HEK293 (cell line): ENCODE results near the gene SMIM20.

Source experiments
- CTCF ChIA-PET: fragments of 350-600 bp; formaldehyde crosslinking; extraction: SDS; loops from one replicate; lab custom pipeline; 2021; ENCODE audit warnings: antibody characterized with exemption; lab: Yijun Ruan, JAX
- POLR2A ChIA-PET: fragments of 300-600 bp; formaldehyde crosslinking; extraction: SDS; loops from one replicate; lab custom pipeline; 2020; ENCODE audit warnings: antibody characterized with exemption, inconsistent platforms; lab: Yijun Ruan, JAX
- H3K27ac ChIP-seq: fragments of 200-500 bp; sonication (Bioruptor generic); 2 replicates; pipeline ENCODE4 v1.5.1; 2014; ENCODE audit warnings: low read depth, low read length, control low read depth, inconsistent platforms; ENCODE audit errors: extremely low read depth
- H3K36me3 ChIP-seq, 2 experiments: fragments of 200-500 bp in 1 of 2; sonication (Bioruptor generic) in 1 of 2; 1 replicate in 1 of 2; 2 replicates in 1 of 2; pipeline ENCODE4 v1.5.1; 2014 to 2017; ENCODE audit warnings: inconsistent platforms in 2 of 2, low read length in 2 of 2; ENCODE audit not compliant: control insufficient read depth in 2 of 2, insufficient read depth in 1 of 2
- H3K4me1 ChIP-seq: fragments of 200-500 bp; sonication (Bioruptor generic); 2 replicates; pipeline ENCODE4 v1.5.1; 2014; ENCODE audit warnings: mild to moderate bottlenecking, low read length, inconsistent platforms; ENCODE audit not compliant: control insufficient read depth, insufficient read depth
- H3K4me3 ChIP-seq: 2 replicates; pipeline ENCODE4 v1.5.1; 2011; ENCODE audit warnings: low read depth, mild to moderate bottlenecking, control low read depth, low read length, moderate library complexity
- H3K9me3 ChIP-seq: fragments of 200-500 bp; sonication (Bioruptor generic); 2 replicates; pipeline ENCODE4 v1.5.1; 2014; ENCODE audit warnings: low read depth, low read length, inconsistent platforms; ENCODE audit not compliant: control insufficient read depth, insufficient read depth
- BCL11A ChIP-seq: fragments of 450-650 bp; formaldehyde crosslinking; IDR thresholded peaks from 2 replicates; pipeline ENCODE4 v1.5.1; 2016; ENCODE audit warnings: low read depth, missing biosample characterization, missing genetic modification characterization
- EGR2 ChIP-seq: fragments of 450-650 bp; formaldehyde crosslinking; IDR thresholded peaks from 2 replicates; pipeline ENCODE4 v1.5.1; 2016; ENCODE audit warnings: low read depth, missing biosample characterization, missing genetic modification characterization
- KLF1 ChIP-seq: fragments of 450-650 bp; formaldehyde crosslinking; IDR thresholded peaks from 2 replicates; pipeline ENCODE4 v1.5.1; 2016; ENCODE audit warnings: missing biosample characterization, missing genetic modification characterization
- KLF10 ChIP-seq: fragments of 450-650 bp; IDR thresholded peaks from 2 replicates; pipeline ENCODE4 v1.5.1; 2018; ENCODE audit warnings: missing biosample characterization, mild to moderate bottlenecking, missing genetic modification characterization
- SP7 ChIP-seq: fragments of 450-650 bp; formaldehyde crosslinking; IDR thresholded peaks from 2 replicates; pipeline ENCODE4 v1.5.1; 2016; ENCODE audit warnings: missing biosample characterization, missing genetic modification characterization
- ZFHX2 ChIP-seq: fragments of 450-650 bp; formaldehyde crosslinking; conservative IDR thresholded peaks from 2 replicates; pipeline ENCODE4 v1.5.1; 2016; ENCODE audit warnings: missing biosample characterization, missing genetic modification characterization
- ZNF121 ChIP-seq: fragments of 450-650 bp; formaldehyde crosslinking; IDR thresholded peaks from 2 replicates; pipeline ENCODE4 v1.5.1; 2016; ENCODE audit warnings: missing biosample characterization, missing genetic modification characterization
- ZNF133 ChIP-seq: fragments of 450-650 bp; formaldehyde crosslinking; IDR thresholded peaks from 2 replicates; pipeline ENCODE4 v1.5.1; 2016; ENCODE audit warnings: missing biosample characterization, missing genetic modification characterization
- ZNF16 ChIP-seq: fragments of 450-650 bp; formaldehyde crosslinking; IDR thresholded peaks from 2 replicates; pipeline ENCODE4 v1.5.1; 2016; ENCODE audit warnings: low read depth, missing biosample characterization, missing genetic modification characterization
- ZNF324 ChIP-seq: fragments of 450-650 bp; formaldehyde crosslinking; IDR thresholded peaks from 2 replicates; pipeline ENCODE4 v1.5.1; 2016; ENCODE audit warnings: missing biosample characterization, missing genetic modification characterization
- ZNF423 ChIP-seq: fragments of 450-650 bp; formaldehyde crosslinking; IDR thresholded peaks from 2 replicates; pipeline ENCODE4 v1.5.1; 2016; ENCODE audit warnings: missing biosample characterization, missing genetic modification characterization
- ZNF529 ChIP-seq: fragments of 450-650 bp; formaldehyde crosslinking; IDR thresholded peaks from 2 replicates; pipeline ENCODE4 v1.5.1; 2017; ENCODE audit warnings: missing genetic modification characterization, missing biosample characterization; ENCODE audit not compliant: insufficient replicate concordance
- ZNF544 ChIP-seq: fragments of 450-650 bp; formaldehyde crosslinking; IDR thresholded peaks from 2 replicates; pipeline ENCODE4 v1.5.0; 2017; ENCODE audit warnings: missing biosample characterization, missing genetic modification characterization
- ZNF561 ChIP-seq: fragments of 450-650 bp; IDR thresholded peaks from 2 replicates; pipeline ENCODE4 v1.5.1; 2018; ENCODE audit warnings: missing biosample characterization, missing genetic modification characterization, borderline replicate concordance
- ZNF777 ChIP-seq: fragments of 450-650 bp; formaldehyde crosslinking; IDR thresholded peaks from 2 replicates; pipeline ENCODE4 v1.5.1; 2017; ENCODE audit warnings: missing biosample characterization, missing genetic modification characterization, borderline replicate concordance

The SMIM20 gene

DNA sequence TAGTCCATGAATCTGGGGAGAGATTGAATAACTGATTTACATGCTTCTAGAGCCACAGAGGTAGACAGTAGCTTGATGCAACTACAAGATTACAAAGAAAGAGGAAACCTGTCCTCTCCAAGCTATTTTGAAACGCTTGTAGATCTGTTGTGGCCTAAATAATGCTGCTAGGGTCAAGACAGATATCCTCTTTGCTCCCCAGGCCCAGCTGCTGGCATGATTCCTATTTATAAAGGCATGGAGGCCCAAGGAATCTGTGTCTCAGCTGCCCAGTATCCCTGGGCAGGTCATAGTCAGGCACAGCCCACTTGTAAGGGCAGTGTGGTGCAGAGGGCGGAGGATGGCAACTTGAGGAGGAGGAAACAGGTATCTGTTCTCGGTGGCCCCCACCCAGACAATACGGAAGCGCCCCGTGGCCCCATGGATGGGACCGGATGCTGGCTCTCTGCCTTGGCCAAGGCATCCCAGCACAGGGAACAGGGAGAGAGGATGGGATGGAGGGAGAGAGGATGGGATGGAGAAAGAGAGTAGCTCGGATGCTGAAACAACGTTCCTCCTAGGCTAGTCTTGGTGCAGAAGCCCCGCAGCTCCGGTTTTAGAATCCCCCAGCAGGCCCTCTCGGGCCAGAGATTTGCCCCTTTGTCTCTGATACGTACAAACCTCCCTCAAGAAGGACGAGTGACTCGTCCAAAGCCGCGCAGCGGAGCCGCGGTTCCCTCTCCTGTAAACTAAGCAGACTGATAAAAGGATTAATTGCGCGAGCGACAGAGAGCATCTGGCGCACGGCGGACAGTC, 767 bp upstream of the SMIM20 start:
- Histone ChIP-seq H3K4me3 (peak overlapping the region; percentile 33), H3K9me3 (no peaks in the 10 kb centered on the region), H3K4me1 (no peaks in the 10 kb centered on the region), H3K36me3 (no peaks in the 10 kb centered on the region), H3K27ac (no peak overlapping the region)
- ChIA-PET POLR2A (interaction anchor here (0.7 to 1.7 kb wide), 3 partner anchors 31 to 54 kb away, joined by 3 to 5 read pairs (median 3); no protein-coding TSS in a partner anchor), CTCF (interaction anchor here (0.9 kb wide), 1 partner anchor 75 kb away, joined by 3 read pairs; no protein-coding TSS in a partner anchor)
- TF ChIP-seq ZNF777 (tag by site-specific recombination) (0 out of 2 replicates have a peak, but pooled peaks have one; percentile 20), ZNF561 (no peak), ZNF121 (tag by site-specific recombination) (no peak)

DNA sequence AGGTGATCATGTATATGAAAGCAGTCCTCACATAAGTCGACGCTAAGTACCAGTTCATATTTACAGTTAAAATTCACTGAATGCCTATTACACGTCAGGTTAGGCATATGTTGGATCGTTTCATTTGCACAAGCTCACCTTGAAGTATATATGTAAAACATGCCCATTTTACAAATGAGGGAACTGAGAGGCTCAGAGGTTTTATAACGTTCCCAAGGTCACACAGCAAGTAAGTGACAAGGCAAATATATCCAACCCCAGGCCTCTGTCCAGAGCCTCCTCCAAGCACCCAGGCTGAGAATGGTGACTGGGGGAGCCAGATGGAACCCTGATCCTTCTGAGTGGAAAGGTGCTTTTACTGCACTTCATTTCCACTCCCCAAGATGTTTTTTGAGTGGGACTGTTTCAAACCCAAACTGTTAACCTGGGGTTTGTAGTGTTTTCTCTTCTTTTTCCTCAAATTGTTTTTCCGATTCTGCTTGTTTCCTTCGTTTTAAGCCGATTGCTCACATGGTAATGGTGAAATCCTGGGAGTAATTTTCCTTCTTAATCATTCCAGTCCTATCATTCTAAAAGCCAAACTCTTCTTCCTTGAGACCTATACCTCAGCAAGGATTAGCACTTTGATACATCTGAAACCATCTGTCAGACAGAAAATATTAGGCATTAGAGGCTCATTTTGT, 791 bp downstream of the SMIM20 start:
- ChIA-PET POLR2A (interaction anchor here (1.7 kb wide), 1 partner anchor 55 kb away, joined by 5 read pairs; no protein-coding TSS in a partner anchor), CTCF (interaction anchor here (0.6 to 2.1 kb wide), 2 partner anchors 13 to 476 kb away, joined by 4 to 5 read pairs; no protein-coding TSS in a partner anchor)
- Histone ChIP-seq H3K4me1 (no peaks in the 10 kb centered on the region), H3K27ac (peak overlapping the region; percentile 61; the same call in 1 of the 2 replicates), H3K36me3 (no peaks in the 10 kb centered on the region), H3K9me3 (no peaks in the 10 kb centered on the region), H3K4me3 (peak overlapping the region; percentile 78)
- TF ChIP-seq ZNF133 (tag by site-specific recombination) (peak; percentile 69), KLF10 (0 out of 2 replicates have a peak, but pooled peaks have one; percentile 18), SP7 (tag by site-specific recombination) (no peak), ZNF324 (no peak)

DNA sequence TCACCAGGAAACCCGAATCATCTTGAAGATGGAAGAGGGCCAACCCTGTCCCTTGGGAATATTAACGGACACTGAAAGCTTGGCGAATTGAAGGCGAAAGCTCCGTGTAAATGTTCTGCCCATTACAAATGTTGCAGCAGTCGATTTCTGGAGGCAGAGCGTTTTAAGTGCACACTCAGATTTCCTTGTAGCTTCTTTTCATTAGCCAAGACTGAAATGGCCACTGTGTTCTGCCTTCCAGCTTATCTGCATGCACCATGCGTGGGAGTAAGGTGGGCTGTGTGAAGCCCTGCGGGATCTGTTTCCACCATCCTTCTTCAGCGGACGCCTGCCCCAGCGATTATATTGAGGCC, 1.3 kb downstream of the SMIM20 start:
- Histone ChIP-seq H3K36me3 (no peaks in the 10 kb centered on the region), H3K4me3 (no peak overlapping the region), H3K4me1 (no peaks in the 10 kb centered on the region), H3K9me3 (no peaks in the 10 kb centered on the region), H3K27ac (no peak overlapping the region)
- CTCF ChIA-PET: interaction anchor here (2.1 kb wide), 1 partner anchor 12 kb away, joined by 5 read pairs; no protein-coding TSS in a partner anchor
- POLR2A ChIA-PET: no interaction called here
- TF ChIP-seq ZFHX2 (tag by site-specific recombination) (peak; percentile 53), BCL11A (tag by site-specific recombination) (no peak), EGR2 (tag by site-specific recombination) (peak; percentile 67)
- TF ChIP-seq, all 188 proteins: peak for 2

DNA sequence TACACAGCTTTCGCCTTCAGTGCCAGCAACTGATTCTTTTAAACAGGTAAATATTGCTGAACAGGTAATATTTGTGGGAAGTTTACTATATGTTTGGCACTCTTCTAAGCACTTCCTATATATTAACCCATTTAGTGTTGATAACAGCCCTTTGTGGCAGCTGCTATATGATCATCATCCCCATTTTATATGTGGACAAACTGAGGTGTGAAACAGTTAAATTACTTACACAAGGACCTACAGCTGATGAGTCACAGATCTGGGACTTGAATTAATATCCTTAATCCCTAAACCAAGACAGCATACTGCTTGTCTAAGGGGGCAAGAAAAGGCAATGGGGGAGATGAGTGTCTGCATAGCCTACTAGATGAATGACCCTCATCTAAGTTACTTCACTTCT, 2.9 kb downstream of the SMIM20 start:
- Histone ChIP-seq H3K4me1 (no peaks in the 10 kb centered on the region), H3K36me3 (peaks cover 0 to 4% of the 10 kb centered on the region in 2 experiments; a peak in 1 of 3 replicates), H3K27ac (no peak overlapping the region), H3K9me3 (no peaks in the 10 kb centered on the region), H3K4me3 (no peak overlapping the region)
- POLR2A ChIA-PET: interaction anchor here (0.6 kb wide), 1 partner anchor 31 kb away, joined by 3 read pairs; no protein-coding TSS in a partner anchor
- CTCF ChIA-PET: interaction anchor here (0.8 to 2.1 kb wide), 2 partner anchors 9 to 11 kb away, joined by 4 to 5 read pairs; no protein-coding TSS in a partner anchor
- no peak for TF ChIP-seq ZNF423 (tag by site-specific recombination)
- TF ChIP-seq ZNF544 (tag by site-specific recombination): no peak
- TF ChIP-seq ZNF121 (tag by site-specific recombination): no peak
- no peak for TF ChIP-seq KLF1 (tag by site-specific recombination)
- no peak for TF ChIP-seq ZNF16 (tag by site-specific recombination)
- no peak for TF ChIP-seq ZNF529
- TF ChIP-seq, all 188 proteins: peak for 0
